NCI-H2171 (cell line): ENCODE measurements around the gene GRAP2.

Source experiments
- DNase-seq: peaks from one replicate; lab custom pipeline; 2025; lab: John Stamatoyannopoulos, UW

The GRAP2 gene

GRCh38 chr22:39925273-39925672 is 24.4 kb downstream of the GRAP2 start:
- DNase-seq, result no peak

- DNase-seq, result no peak
These were observed 25.2 kb downstream of the GRAP2 start for GRCh38 chr22:39925909-39926679.

- no peak for DNase-seq
These were observed 25.9 kb downstream of the GRAP2 start for GRCh38 chr22:39926753-39927152.

GRCh38 chr22:39927544-39927943 is 26.7 kb downstream of the GRAP2 start:
- no peak for DNase-seq

GRCh38 chr22:39928536-39929520 is 27.9 kb downstream of the GRAP2 start:
- DNase-seq, result no peak

- no peak for DNase-seq
These were observed 30.4 kb downstream of the GRAP2 start for GRCh38 chr22:39931251-39931650.

GRCh38 chr22:39932166-39932565 is 31.3 kb downstream of the GRAP2 start:
- DNase-seq, result no peak

GRCh38 chr22:39932918-39933649 is 32.2 kb downstream of the GRAP2 start:
- DNase-seq, result no peak

- no peak for DNase-seq
These were observed 32.9 kb downstream of the GRAP2 start for GRCh38 chr22:39933741-39934140.

GRCh38 chr22:39935116-39935515 is 34.2 kb downstream of the GRAP2 start:
- no peak for DNase-seq

- no peak for DNase-seq
These were observed 34.7 kb downstream of the GRAP2 start for GRCh38 chr22:39935612-39936011.

GRCh38 chr22:39936523-39937145 is 35.8 kb downstream of the GRAP2 start:
- no peak for DNase-seq

GRCh38 chr22:39937906-39938305 is 37.0 kb downstream of the GRAP2 start:
- DNase-seq, result no peak

- no peak for DNase-seq
These were observed 37.7 kb downstream of the GRAP2 start for GRCh38 chr22:39938509-39939111.

GRCh38 chr22:39939830-39940229 is 38.9 kb downstream of the GRAP2 start:
- no peak for DNase-seq

GRCh38 chr22:39940757-39941305 is 39.9 kb downstream of the GRAP2 start:
- no peak for DNase-seq

- no peak for DNase-seq
These were observed 40.7 kb downstream of the GRAP2 start for GRCh38 chr22:39941601-39942000.

GRCh38 chr22:39942439-39943230 is 41.8 kb downstream of the GRAP2 start:
- DNase-seq, result no peak

GRCh38 chr22:39943337-39943736 is 42.5 kb downstream of the GRAP2 start:
- no peak for DNase-seq
